ENCODE data around the gene HEXIM1. TPM values are rescaled to one million over a fixed set of nuclear protein-coding genes. Genes with fewer than 3 reads are reported as not detected.
A peak's percentile ranks its signal among the peaks of the same experiment; 100 is the strongest.

The HEXIM1 gene
- total RNA-seq, 1 donor from 2014 or later: 38.8 TPM

GRCh38 chr17:45106582-45106981 is 41.7 kb upstream of the HEXIM1 start:
- TF ChIP-seq CTCF (IDR thresholded peaks at IDR 0.05; ENCODE audit: unreplicated experiment): no peak
- no peak for DNase-seq (ENCODE audit: low spot score in 2 of 2, unreplicated experiment in 2 of 2)
- Mint-ChIP-seq H3K27ac (peak overlapping the region; percentile 39), H3K4me1 (peaks cover 22% of the 10 kb centered on the region), H3K36me3 (peaks cover 19% of the 10 kb centered on the region), H3K9me3 (no peaks in the 10 kb centered on the region), H3K4me3 (no peak overlapping the region), H3K27me3 (ENCODE audit: low read depth) (no peaks in the 10 kb centered on the region)

- Mint-ChIP-seq H3K4me3 (no peak overlapping the region), H3K9me3 (no peaks in the 10 kb centered on the region), H3K27ac (peak overlapping the region; percentile 39), H3K4me1 (peaks cover 13% of the 10 kb centered on the region), H3K27me3 (ENCODE audit: low read depth) (no peaks in the 10 kb centered on the region), H3K36me3 (peaks cover 15% of the 10 kb centered on the region)
- DNase-seq (ENCODE audit: low spot score in 2 of 2, unreplicated experiment in 2 of 2): no peak
- TF ChIP-seq CTCF (IDR thresholded peaks at IDR 0.05; ENCODE audit: unreplicated experiment): no peak
Observed at GRCh38 chr17:45107293-45108010, 40.8 kb upstream of the HEXIM1 start.

GRCh38 chr17:45108051-45108450 is 40.2 kb upstream of the HEXIM1 start:
- no peak overlapping the region for H3K4me3 Mint-ChIP-seq
- no peak for TF ChIP-seq CTCF (IDR thresholded peaks at IDR 0.05; ENCODE audit: unreplicated experiment)
- no peaks in the 10 kb centered on the region for H3K27me3 Mint-ChIP-seq (ENCODE audit: low read depth)
- DNase-seq (ENCODE audit: low spot score in 2 of 2, unreplicated experiment in 2 of 2): no peak
- H3K4me1 Mint-ChIP-seq: peaks cover 7% of the 10 kb centered on the region
- H3K27ac Mint-ChIP-seq: no peak overlapping the region
- H3K9me3 Mint-ChIP-seq: no peaks in the 10 kb centered on the region
- H3K36me3 Mint-ChIP-seq: peaks cover 15% of the 10 kb centered on the region

- no peak for DNase-seq (ENCODE audit: low spot score in 2 of 2, unreplicated experiment in 2 of 2)
- peaks cover 8% of the 10 kb centered on the region for H3K36me3 Mint-ChIP-seq
- H3K9me3 Mint-ChIP-seq: no peaks in the 10 kb centered on the region
- no peaks in the 10 kb centered on the region for H3K4me1 Mint-ChIP-seq
- no peak overlapping the region for H3K4me3 Mint-ChIP-seq
- no peaks in the 10 kb centered on the region for H3K27me3 Mint-ChIP-seq (ENCODE audit: low read depth)
- peak overlapping the region; percentile 83 for H3K27ac Mint-ChIP-seq
- no peak for TF ChIP-seq CTCF (IDR thresholded peaks at IDR 0.05; ENCODE audit: unreplicated experiment)
Observed at GRCh38 chr17:45108595-45109521, 39.4 kb upstream of the HEXIM1 start.

- no peaks in the 10 kb centered on the region for H3K9me3 Mint-ChIP-seq
- H3K4me1 Mint-ChIP-seq: peaks cover 2% of the 10 kb centered on the region
- peaks cover 11% of the 10 kb centered on the region for H3K36me3 Mint-ChIP-seq
- H3K27ac Mint-ChIP-seq: peak overlapping the region; percentile 25
- DNase-seq (ENCODE audit: low spot score in 2 of 2, unreplicated experiment in 2 of 2): no peak
- no peaks in the 10 kb centered on the region for H3K27me3 Mint-ChIP-seq (ENCODE audit: low read depth)
- TF ChIP-seq CTCF (IDR thresholded peaks at IDR 0.05; ENCODE audit: unreplicated experiment): no peak
- no peak overlapping the region for H3K4me3 Mint-ChIP-seq
Observed at GRCh38 chr17:45110676-45111611, 37.3 kb upstream of the HEXIM1 start.

All from mesothelial cell of epicardium (in vitro differentiated cells).